ENCODE measurements around the gene CCR3. TPM values are rescaled to one million over a fixed set of nuclear protein-coding genes. Genes with fewer than 3 reads are reported as not detected.

CCR3 gene
- total RNA-seq, 1 donor from 2014 or later, result not detected

DNA sequence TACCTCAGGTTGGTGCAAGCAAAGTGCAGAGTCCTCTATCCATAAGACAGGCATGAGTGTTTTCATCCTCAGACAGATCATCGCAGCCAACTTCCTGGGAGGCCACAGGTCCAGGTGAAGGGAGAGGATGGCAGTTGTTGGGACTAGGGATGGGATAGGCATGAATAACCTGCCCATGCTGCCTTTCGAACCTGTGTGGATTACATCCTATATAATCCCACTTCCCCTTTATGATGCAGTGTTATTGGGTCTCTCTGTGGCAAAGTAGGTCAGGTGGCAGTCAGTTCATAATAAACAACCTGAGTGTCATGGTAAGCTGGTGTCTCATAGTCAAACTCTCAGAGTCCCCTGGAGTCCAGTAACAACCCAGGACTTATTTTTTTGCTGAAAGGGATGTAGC lies 40.4 kb downstream of the CCR3 start:
- Histone ChIP-seq H3K36me3 (ENCODE audit: control insufficient read depth, insufficient read depth, low read length) (no peaks in the 10 kb centered on the region), H3K27me3 (ENCODE audit: control insufficient read depth, insufficient read depth, low read length) (no peaks in the 10 kb centered on the region), H3K4me3 (ENCODE audit: low read depth, low read length) (no peak overlapping the region)
- DNase-seq (ENCODE audit: low read depth), result no peak
- TF ChIP-seq, protein P1, sequence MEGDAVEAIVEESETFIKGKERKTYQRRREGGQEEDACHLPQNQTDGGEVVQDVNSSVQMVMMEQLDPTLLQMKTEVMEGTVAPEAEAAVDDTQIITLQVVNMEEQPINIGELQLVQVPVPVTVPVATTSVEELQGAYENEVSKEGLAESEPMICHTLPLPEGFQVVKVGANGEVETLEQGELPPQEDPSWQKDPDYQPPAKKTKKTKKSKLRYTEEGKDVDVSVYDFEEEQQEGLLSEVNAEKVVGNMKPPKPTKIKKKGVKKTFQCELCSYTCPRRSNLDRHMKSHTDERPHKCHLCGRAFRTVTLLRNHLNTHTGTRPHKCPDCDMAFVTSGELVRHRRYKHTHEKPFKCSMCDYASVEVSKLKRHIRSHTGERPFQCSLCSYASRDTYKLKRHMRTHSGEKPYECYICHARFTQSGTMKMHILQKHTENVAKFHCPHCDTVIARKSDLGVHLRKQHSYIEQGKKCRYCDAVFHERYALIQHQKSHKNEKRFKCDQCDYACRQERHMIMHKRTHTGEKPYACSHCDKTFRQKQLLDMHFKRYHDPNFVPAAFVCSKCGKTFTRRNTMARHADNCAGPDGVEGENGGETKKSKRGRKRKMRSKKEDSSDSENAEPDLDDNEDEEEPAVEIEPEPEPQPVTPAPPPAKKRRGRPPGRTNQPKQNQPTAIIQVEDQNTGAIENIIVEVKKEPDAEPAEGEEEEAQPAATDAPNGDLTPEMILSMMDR (IDR thresholded peaks at IDR 0.05; ENCODE audit: insufficient read depth, low read length, poor library complexity, severe bottlenecking), result no peak

- TF ChIP-seq, protein P1 (IDR thresholded peaks at IDR 0.05; ENCODE audit: insufficient read depth, low read length, poor library complexity, severe bottlenecking), result no peak
Observed at GRCh38 chr3:46283881-46284450, 41.7 kb downstream of the CCR3 start.

DNA sequence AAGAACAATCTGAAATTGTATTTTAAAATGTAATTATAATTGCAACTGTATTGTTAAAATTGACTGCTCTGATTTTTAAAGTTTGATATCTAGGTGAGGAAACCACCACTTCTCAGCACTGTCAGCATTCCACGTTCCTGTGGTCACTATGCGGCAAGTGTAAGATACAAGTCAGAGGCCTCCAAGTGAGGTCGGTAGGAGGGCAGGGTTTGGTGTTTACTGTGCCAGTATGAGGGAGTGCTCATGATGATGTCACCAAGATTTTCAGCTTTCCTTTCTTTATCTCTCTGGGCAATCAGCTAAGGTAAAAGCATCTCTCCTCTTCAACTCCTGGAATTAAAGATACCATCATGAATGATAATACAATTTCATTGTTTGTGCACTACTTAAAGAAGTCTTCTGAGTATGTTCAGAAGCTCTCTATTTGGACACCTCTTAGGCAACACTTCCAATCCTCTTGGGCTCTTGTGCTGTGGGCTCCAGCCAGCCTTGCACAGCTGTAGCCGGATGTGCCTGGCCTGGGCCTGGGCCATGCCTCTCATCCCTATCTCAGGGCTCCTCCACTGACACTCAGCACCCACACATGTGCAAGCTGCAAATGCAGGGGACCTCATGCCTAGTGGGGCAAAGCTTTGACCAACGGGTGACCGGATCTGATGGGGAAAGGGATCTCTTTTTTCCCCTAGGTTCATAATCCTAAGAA lies 42.9 kb downstream of the CCR3 start:
- Histone ChIP-seq H3K36me3 (ENCODE audit: control insufficient read depth, insufficient read depth, low read length) (no peaks in the 10 kb centered on the region), H3K4me3 (ENCODE audit: low read depth, low read length) (no peak overlapping the region), H3K27me3 (ENCODE audit: control insufficient read depth, insufficient read depth, low read length) (no peaks in the 10 kb centered on the region)
- DNase-seq (ENCODE audit: low read depth), result no peak
- TF ChIP-seq, protein P1 (IDR thresholded peaks at IDR 0.05; ENCODE audit: insufficient read depth, low read length, poor library complexity, severe bottlenecking), result no peak

More at GRCh38 chr3:46283881-46284450, 41.7 kb downstream of the CCR3 start:
- Histone ChIP-seq H3K4me3 (ENCODE audit: low read depth, low read length) (no peak overlapping the region), H3K36me3 (ENCODE audit: control insufficient read depth, insufficient read depth, low read length) (no peaks in the 10 kb centered on the region), H3K27me3 (ENCODE audit: control insufficient read depth, insufficient read depth, low read length) (no peaks in the 10 kb centered on the region)
- no peak for DNase-seq (ENCODE audit: low read depth)

GRCh38 chr3:46285931-46286619 lies 43.8 kb downstream of the CCR3 start:
- TF ChIP-seq, protein P1 (IDR thresholded peaks at IDR 0.05; ENCODE audit: insufficient read depth, low read length, poor library complexity, severe bottlenecking), result no peak
- Histone ChIP-seq H3K36me3 (ENCODE audit: control insufficient read depth, insufficient read depth, low read length) (no peaks in the 10 kb centered on the region), H3K27me3 (ENCODE audit: control insufficient read depth, insufficient read depth, low read length) (no peaks in the 10 kb centered on the region), H3K4me3 (ENCODE audit: low read depth, low read length) (no peak overlapping the region)
- DNase-seq (ENCODE audit: low read depth), result no peak

GRCh38 chr3:46286947-46287565 lies 44.8 kb downstream of the CCR3 start:
- no peak overlapping the region for H3K4me3 ChIP-seq (ENCODE audit: low read depth, low read length)
- DNase-seq (ENCODE audit: low read depth), result no peak
- TF ChIP-seq, protein P1 (IDR thresholded peaks at IDR 0.05; ENCODE audit: insufficient read depth, low read length, poor library complexity, severe bottlenecking), result no peak

More at GRCh38 chr3:46286947-46287565, 44.8 kb downstream of the CCR3 start:
- Histone ChIP-seq H3K27me3 (ENCODE audit: control insufficient read depth, insufficient read depth, low read length) (no peaks in the 10 kb centered on the region), H3K36me3 (ENCODE audit: control insufficient read depth, insufficient read depth, low read length) (no peaks in the 10 kb centered on the region)
